ENCODE results near the gene FHOD1.

FHOD1 gene

DNA sequence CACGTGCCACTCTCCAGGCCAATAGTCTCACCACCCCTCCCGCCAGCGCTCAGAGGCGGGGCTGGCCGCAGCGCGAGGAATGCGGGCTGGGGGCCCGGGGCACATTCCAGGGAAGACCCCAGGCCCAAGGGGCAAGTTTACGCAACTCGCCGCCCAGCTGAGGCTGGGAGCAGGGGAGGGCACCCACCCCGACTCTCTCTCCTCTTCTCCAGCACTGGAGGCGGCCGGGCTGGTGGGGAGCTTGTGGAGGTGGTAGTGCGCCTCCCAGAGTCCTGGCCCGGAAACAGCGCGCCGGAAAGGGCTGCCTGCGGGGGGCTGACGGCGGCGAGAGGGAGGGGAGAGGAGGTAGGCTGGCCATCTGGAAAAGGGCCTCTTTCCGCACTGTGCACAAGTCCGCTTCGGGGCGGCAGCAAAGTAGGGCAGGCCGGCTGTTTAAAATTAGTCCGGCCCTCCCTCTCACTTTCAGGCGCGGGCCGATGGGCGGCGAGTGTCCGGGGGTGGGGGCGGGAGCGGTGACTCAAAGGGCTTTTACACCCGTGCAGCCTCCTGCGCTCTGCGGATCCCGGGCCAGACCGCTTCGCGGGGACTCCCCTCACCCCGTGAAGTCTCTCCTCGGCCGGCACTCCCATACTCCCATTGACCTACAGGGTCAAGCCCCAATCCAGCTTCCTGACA is 1.1 kb downstream of the FHOD1 start:
- TF ChIP-seq GABPA (IDR thresholded peaks at IDR 0.05; ENCODE audit: low read depth) = no peak
- TF ChIP-seq, protein P1, sequence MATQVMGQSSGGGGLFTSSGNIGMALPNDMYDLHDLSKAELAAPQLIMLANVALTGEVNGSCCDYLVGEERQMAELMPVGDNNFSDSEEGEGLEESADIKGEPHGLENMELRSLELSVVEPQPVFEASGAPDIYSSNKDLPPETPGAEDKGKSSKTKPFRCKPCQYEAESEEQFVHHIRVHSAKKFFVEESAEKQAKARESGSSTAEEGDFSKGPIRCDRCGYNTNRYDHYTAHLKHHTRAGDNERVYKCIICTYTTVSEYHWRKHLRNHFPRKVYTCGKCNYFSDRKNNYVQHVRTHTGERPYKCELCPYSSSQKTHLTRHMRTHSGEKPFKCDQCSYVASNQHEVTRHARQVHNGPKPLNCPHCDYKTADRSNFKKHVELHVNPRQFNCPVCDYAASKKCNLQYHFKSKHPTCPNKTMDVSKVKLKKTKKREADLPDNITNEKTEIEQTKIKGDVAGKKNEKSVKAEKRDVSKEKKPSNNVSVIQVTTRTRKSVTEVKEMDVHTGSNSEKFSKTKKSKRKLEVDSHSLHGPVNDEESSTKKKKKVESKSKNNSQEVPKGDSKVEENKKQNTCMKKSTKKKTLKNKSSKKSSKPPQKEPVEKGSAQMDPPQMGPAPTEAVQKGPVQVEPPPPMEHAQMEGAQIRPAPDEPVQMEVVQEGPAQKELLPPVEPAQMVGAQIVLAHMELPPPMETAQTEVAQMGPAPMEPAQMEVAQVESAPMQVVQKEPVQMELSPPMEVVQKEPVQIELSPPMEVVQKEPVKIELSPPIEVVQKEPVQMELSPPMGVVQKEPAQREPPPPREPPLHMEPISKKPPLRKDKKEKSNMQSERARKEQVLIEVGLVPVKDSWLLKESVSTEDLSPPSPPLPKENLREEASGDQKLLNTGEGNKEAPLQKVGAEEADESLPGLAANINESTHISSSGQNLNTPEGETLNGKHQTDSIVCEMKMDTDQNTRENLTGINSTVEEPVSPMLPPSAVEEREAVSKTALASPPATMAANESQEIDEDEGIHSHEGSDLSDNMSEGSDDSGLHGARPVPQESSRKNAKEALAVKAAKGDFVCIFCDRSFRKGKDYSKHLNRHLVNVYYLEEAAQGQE (IDR thresholded peaks at IDR 0.05; ENCODE audit: insufficient replicate concordance, low read depth) = no peak
- no peak for TF ChIP-seq POLR2AphosphoS5 (IDR thresholded peaks at IDR 0.05; ENCODE audit: low read depth)
- TF ChIP-seq SPI1 (IDR thresholded peaks at IDR 0.05; ENCODE audit: borderline replicate concordance, low read depth) = no peak
- TF ChIP-seq, protein P2, sequence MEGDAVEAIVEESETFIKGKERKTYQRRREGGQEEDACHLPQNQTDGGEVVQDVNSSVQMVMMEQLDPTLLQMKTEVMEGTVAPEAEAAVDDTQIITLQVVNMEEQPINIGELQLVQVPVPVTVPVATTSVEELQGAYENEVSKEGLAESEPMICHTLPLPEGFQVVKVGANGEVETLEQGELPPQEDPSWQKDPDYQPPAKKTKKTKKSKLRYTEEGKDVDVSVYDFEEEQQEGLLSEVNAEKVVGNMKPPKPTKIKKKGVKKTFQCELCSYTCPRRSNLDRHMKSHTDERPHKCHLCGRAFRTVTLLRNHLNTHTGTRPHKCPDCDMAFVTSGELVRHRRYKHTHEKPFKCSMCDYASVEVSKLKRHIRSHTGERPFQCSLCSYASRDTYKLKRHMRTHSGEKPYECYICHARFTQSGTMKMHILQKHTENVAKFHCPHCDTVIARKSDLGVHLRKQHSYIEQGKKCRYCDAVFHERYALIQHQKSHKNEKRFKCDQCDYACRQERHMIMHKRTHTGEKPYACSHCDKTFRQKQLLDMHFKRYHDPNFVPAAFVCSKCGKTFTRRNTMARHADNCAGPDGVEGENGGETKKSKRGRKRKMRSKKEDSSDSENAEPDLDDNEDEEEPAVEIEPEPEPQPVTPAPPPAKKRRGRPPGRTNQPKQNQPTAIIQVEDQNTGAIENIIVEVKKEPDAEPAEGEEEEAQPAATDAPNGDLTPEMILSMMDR (IDR thresholded peaks at IDR 0.05; ENCODE audit: insufficient read depth, low read length) = no peak
- Histone ChIP-seq H3K4me3 (replicated peaks; ENCODE audit: insufficient read depth, low read length) (peak overlapping the region; percentile 73), H3K27ac (replicated peaks) (no peak overlapping the region), H3K27me3 (ENCODE audit: insufficient read depth, poor library complexity, severe bottlenecking) (peaks cover 21% of the 10 kb centered on the region)
- DNase-seq (ENCODE audit: low read depth in 1 of 2, low spot score in 1 of 2) = peak in 1 of 2 experiments; percentile 25

DNA sequence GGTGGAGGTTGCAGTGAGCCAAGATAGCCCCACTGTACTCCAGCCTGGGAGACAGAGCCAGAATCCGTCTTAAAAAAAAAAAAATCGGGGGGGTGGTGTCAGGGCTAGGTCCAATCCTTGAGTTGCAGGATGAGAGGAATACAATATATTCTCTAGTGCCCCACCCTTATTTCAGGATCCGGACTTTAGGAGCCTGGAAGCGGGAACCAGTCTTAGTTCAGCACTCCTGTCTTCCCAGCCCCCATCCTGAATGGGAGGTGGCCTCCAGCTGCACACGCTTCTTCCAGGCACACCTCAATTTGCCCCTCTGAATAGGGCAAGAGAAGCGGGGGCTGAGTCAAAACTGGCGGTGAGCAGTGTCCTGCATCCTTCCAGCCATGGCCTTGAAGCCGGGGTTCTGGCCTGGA is 1.6 kb downstream of the FHOD1 start:
- H3K27ac ChIP-seq (replicated peaks) = no peak overlapping the region
- TF ChIP-seq, protein P2 (IDR thresholded peaks at IDR 0.05; ENCODE audit: insufficient read depth, low read length) = no peak
- TF ChIP-seq, protein P1 (IDR thresholded peaks at IDR 0.05; ENCODE audit: insufficient replicate concordance, low read depth) = no peak
- TF ChIP-seq POLR2AphosphoS5 (IDR thresholded peaks at IDR 0.05; ENCODE audit: low read depth) (no peak), GABPA (IDR thresholded peaks at IDR 0.05; ENCODE audit: low read depth) (no peak), SPI1 (IDR thresholded peaks at IDR 0.05; ENCODE audit: borderline replicate concordance, low read depth) (no peak)
- DNase-seq (ENCODE audit: low read depth in 1 of 2, low spot score in 1 of 2) = no peak
- H3K27me3 ChIP-seq (ENCODE audit: insufficient read depth, poor library complexity, severe bottlenecking) = peaks cover 21% of the 10 kb centered on the region
- peak overlapping the region; percentile 73 for H3K4me3 ChIP-seq (replicated peaks; ENCODE audit: insufficient read depth, low read length)

DNA sequence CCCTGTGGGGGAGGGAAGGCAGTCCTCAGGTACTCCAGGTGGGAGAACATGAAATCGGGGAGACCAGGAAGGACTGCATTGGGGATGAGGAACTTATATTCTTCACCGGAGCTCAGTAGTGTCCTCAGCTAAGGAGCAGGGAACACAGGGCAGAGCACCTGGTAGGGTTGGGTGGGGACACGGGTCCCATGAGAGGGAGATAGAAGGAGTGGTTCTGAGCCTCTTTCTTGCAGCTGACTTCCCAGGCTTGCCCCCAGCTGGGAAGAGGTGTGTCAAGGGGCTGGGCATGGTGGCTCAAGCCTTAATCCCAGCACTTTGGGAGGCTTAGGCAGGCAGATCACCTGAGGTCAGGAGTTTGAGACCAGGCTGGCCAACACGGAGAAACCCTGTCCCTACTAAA is 2.1 kb downstream of the FHOD1 start:
- Histone ChIP-seq H3K4me3 (replicated peaks; ENCODE audit: insufficient read depth, low read length) (no peak overlapping the region), H3K27ac (replicated peaks) (peak overlapping the region; percentile 68), H3K27me3 (ENCODE audit: insufficient read depth, poor library complexity, severe bottlenecking) (peaks cover 19% of the 10 kb centered on the region)
- TF ChIP-seq SPI1 (IDR thresholded peaks at IDR 0.05; ENCODE audit: borderline replicate concordance, low read depth) = no peak
- TF ChIP-seq, protein P2 (IDR thresholded peaks at IDR 0.05; ENCODE audit: insufficient read depth, low read length) = no peak
- no peak for TF ChIP-seq POLR2AphosphoS5 (IDR thresholded peaks at IDR 0.05; ENCODE audit: low read depth)
- TF ChIP-seq GABPA (IDR thresholded peaks at IDR 0.05; ENCODE audit: low read depth) = no peak
- TF ChIP-seq, protein P1 (IDR thresholded peaks at IDR 0.05; ENCODE audit: insufficient replicate concordance, low read depth) = no peak
- no peak for DNase-seq (ENCODE audit: low read depth in 1 of 2, low spot score in 1 of 2)

Measured in HL-60 (cell line).